HG03520 (cell line): Measurements from ENCODE around the gene BORCS5.
"Not testable (repeated sequence)": the region's sequence is repeated elsewhere in the genome, so short reads cannot be mapped to it uniquely, and the experiment has no call there.

ENCODE experiments used
- ATAC-seq: cut with Tn5 transposase; IDR thresholded peaks from one replicate; pipeline ENCODE4 v1.9.1; 2021; ENCODE audit warnings: mild to moderate bottlenecking, moderate library complexity; ENCODE audit not compliant: unreplicated experiment

The BORCS5 gene

GRCh38 chr12:12356896-12357718 lies at the start of gene BORCS5:
BORCS5 (plus strand) TSS chr12:12357078; CDS start chr12:12357452, 374 bp downstream.
- peak; percentile 84 for ATAC-seq

GRCh38 chr12:12310695-12311094 lies 46.2 kb upstream of the BORCS5 start:
- ATAC-seq = not testable (repeated sequence)

- ATAC-seq = no peak
Measured at GRCh38 chr12:12315838-12316237, 41.0 kb upstream of the BORCS5 start.

- no peak for ATAC-seq
Measured at GRCh38 chr12:12319451-12320183, 37.3 kb upstream of the BORCS5 start.

- no peak for ATAC-seq
Measured at GRCh38 chr12:12323118-12323517, 33.8 kb upstream of the BORCS5 start.

- no peak for ATAC-seq
Measured at GRCh38 chr12:12323591-12323990, 33.3 kb upstream of the BORCS5 start.

- no peak for ATAC-seq
Measured at GRCh38 chr12:12326262-12326661, 30.6 kb upstream of the BORCS5 start.

GRCh38 chr12:12327802-12328201 lies 29.1 kb upstream of the BORCS5 start:
- no peak for ATAC-seq

GRCh38 chr12:12331244-12331771 lies 25.6 kb upstream of the BORCS5 start:
- ATAC-seq = no peak

- ATAC-seq = no peak
Measured at GRCh38 chr12:12331896-12332295, 25.0 kb upstream of the BORCS5 start.

- no peak for ATAC-seq
Measured at GRCh38 chr12:12333407-12334366, 23.2 kb upstream of the BORCS5 start.

- no peak for ATAC-seq
Measured at GRCh38 chr12:12334367-12335040, 22.4 kb upstream of the BORCS5 start.

GRCh38 chr12:12336049-12336411 lies 20.8 kb upstream of the BORCS5 start:
- peak; percentile 73 for ATAC-seq

- ATAC-seq = no peak
Measured at GRCh38 chr12:12336511-12336910, 20.4 kb upstream of the BORCS5 start.

- ATAC-seq = no peak
Measured at GRCh38 chr12:12338527-12339168, 18.2 kb upstream of the BORCS5 start.

- ATAC-seq = no peak
Measured at GRCh38 chr12:12349711-12350665, 6.9 kb upstream of the BORCS5 start, which contains the start of gene MANSC1. MANSC1 (minus strand) TSS chr12:12350242; CDS start chr12:12343314, 6,928 bp downstream.

GRCh38 chr12:12350868-12351463 lies 5.9 kb upstream of the BORCS5 start:
- ATAC-seq = no peak
